Measurements from ENCODE around the gene LY6G5C. TPM values are rescaled to one million over a fixed set of nuclear protein-coding genes. Genes with fewer than 3 reads are reported as not detected.

Gene LY6G5C
- total RNA-seq (2014; rRNA removed; shearing (Covaris generic); ENCODE audit: low replicate concordance) = 0.51 TPM in 1 of 2 replicates, not detected in the other

DNA sequence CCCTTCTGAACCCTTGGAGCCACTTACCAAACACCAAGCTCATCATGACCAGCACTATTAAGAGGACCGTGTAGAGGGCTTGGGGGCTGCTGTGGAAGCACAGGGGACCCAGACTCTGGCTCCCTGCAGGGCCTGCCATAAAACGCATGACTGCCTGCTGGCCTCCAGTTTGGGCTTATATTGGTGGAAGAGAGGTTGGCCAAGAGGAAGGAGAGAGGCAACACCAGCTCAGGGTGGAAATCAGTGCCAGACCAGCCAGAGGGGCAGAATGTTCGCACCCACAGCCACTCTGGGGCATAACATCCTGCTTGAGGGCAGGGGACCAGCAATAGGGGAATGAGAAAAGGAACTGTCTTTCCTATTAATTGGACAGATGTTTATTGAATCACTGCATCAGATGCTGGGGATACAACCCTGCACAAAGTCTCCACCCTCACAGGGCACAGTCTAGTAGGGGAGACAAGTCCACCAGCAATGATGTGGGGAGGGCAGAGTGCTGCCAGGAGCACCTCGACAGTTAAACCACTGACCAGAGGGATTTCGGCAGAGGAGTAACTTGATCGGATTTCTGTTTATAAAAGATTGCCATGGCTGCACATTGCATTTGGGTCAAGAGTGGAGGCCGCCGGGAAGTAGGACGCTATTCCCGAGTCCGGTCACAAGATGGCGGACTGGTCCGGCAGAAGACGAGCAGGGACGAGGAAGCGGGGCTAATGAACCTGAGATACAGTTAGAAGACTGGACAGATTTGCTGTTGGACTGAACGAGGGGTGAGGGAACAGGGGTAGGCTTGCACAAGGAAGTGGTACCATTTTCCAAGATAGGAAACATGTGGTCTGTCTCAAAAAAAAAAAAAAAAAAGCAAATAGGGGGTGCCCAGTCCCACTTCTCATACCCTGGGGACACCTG is at the start of gene LY6G5C:
LY6G5C (minus strand) TSS at position 842 of the 909 bp plus-strand sequence; CDS start at position 148, 694 bp downstream.
- DNase-seq = peak; percentile 77
- no peaks in the 10 kb centered on the region for H3K79me2 ChIP-seq (ENCODE audit: low read length)
- no peaks in the 10 kb centered on the region for H3K9me2 ChIP-seq (replicated peaks; ENCODE audit: insufficient read depth, low read length)
- no peak within 1 kb of the TSS for H3K27ac ChIP-seq (ENCODE audit: low read length)
- no peaks in the 10 kb centered on the region for H3K9me3 ChIP-seq (ENCODE audit: low read length)
- no peaks in the 10 kb centered on the region for H3K36me3 ChIP-seq (ENCODE audit: insufficient read depth, low read length)
- peak within 1 kb of the TSS; percentile 83 for H3K4me2 ChIP-seq (ENCODE audit: low read depth, low read length, poor library complexity, severe bottlenecking)
- no peaks in the 10 kb centered on the region for H3K27me3 ChIP-seq (ENCODE audit: low read length)
- H3K4me1 ChIP-seq (ENCODE audit: low read length) = peaks cover 14% of the 10 kb centered on the region
- peak within 1 kb of the TSS; percentile 64 for H3K4me3 ChIP-seq (ENCODE audit: low read length)
- H2AFZ ChIP-seq (ENCODE audit: low read length) = no peak within 1 kb of the TSS
- H3K9ac ChIP-seq (ENCODE audit: low read length) = peak within 1 kb of the TSS; percentile 64
- no peaks in the 10 kb centered on the region for H4K20me1 ChIP-seq (ENCODE audit: insufficient read depth, low read depth, low read length)

- Histone ChIP-seq H3K4me3 (ENCODE audit: low read length) (peak overlapping the region; percentile 72), H3K27ac (ENCODE audit: low read length) (no peak overlapping the region), H3K79me2 (ENCODE audit: low read length) (peaks cover 16% of the 10 kb centered on the region), H3K9me2 (replicated peaks; ENCODE audit: insufficient read depth, low read length) (no peaks in the 10 kb centered on the region), H3K9me3 (ENCODE audit: low read length) (no peaks in the 10 kb centered on the region), H2AFZ (ENCODE audit: low read length) (peak overlapping the region; percentile 25; the same call in 1 of the 2 replicates), H4K20me1 (ENCODE audit: insufficient read depth, low read depth, low read length) (no peaks in the 10 kb centered on the region), H3K27me3 (ENCODE audit: low read length) (no peaks in the 10 kb centered on the region), H3K4me2 (ENCODE audit: low read depth, low read length, poor library complexity, severe bottlenecking) (peak overlapping the region; percentile 92), H3K9ac (ENCODE audit: low read length) (peak overlapping the region; percentile 71), H3K36me3 (ENCODE audit: insufficient read depth, low read length) (peaks cover 26% of the 10 kb centered on the region), H3K4me1 (ENCODE audit: low read length) (peaks cover 50% of the 10 kb centered on the region)
- peak; percentile 91 for DNase-seq
These were observed 49.2 kb upstream of the LY6G5C start for GRCh38 chr6:31729979-31730630.

- Histone ChIP-seq H3K9me2 (replicated peaks; ENCODE audit: insufficient read depth, low read length) (no peaks in the 10 kb centered on the region), H3K36me3 (ENCODE audit: insufficient read depth, low read length) (peaks cover 26% of the 10 kb centered on the region), H3K9me3 (ENCODE audit: low read length) (no peaks in the 10 kb centered on the region), H3K27me3 (ENCODE audit: low read length) (no peaks in the 10 kb centered on the region), H3K4me1 (ENCODE audit: low read length) (peaks cover 46% of the 10 kb centered on the region), H3K4me3 (ENCODE audit: low read length) (peak overlapping the region; percentile 72), H3K79me2 (ENCODE audit: low read length) (peaks cover 10% of the 10 kb centered on the region), H3K27ac (ENCODE audit: low read length) (no peak overlapping the region), H2AFZ (ENCODE audit: low read length) (peak overlapping the region; percentile 25; the same call in 1 of the 2 replicates), H4K20me1 (ENCODE audit: insufficient read depth, low read depth, low read length) (no peaks in the 10 kb centered on the region), H3K9ac (ENCODE audit: low read length) (peak overlapping the region; percentile 71), H3K4me2 (ENCODE audit: low read depth, low read length, poor library complexity, severe bottlenecking) (peak overlapping the region; percentile 92)
- DNase-seq = peak; percentile 95
These were observed 48.7 kb upstream of the LY6G5C start for GRCh38 chr6:31729515-31729978.

DNA sequence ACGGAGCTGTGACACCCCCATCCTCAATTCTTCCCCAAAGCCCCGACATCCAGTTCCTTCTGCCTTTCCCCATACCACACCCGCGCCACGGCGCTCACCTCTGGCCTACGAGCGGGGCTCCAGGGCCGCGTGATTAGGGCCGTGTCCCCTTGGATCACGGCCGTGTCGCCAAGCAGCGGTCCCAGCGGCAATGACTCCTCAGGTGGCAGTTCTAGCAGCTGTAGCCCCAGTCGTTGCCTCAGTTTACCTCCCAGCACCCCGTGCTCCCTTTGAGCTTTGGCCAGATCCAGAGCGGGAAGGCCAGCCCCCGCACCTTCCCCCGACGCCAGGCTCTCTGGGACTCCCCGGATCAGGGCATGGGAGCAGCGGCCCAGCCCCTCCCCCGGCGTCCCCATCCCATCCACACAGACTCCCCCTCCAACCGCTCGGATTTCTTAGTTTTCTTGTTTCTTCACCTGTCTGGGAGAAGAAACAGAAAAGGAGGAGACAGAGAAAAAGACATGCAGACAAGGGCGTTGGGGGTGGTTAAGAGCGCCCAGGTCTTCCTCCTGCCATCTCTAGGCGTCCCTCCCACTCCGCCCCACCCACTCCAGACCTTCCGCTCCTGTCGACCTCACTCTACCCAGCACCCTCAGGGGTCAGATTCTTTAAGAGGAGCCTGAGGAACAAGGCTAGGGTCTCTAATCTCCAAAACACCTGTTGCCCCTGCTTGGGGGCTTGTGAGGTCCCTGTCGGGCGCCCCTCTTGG is 48.1 kb upstream of the LY6G5C start, which contains the start of gene DDAH2:
DDAH2 (minus strand) TSS at position 533 of the 748 bp plus-strand sequence; CDS start at position 395, 138 bp downstream.
- H3K4me2 ChIP-seq (ENCODE audit: low read depth, low read length, poor library complexity, severe bottlenecking) = peak within 1 kb of the TSS; percentile 92
- H4K20me1 ChIP-seq (ENCODE audit: insufficient read depth, low read depth, low read length) = no peaks in the 10 kb centered on the region
- peak within 1 kb of the TSS; percentile 71 for H3K9ac ChIP-seq (ENCODE audit: low read length)
- H3K36me3 ChIP-seq (ENCODE audit: insufficient read depth, low read length) = peaks cover 25% of the 10 kb centered on the region
- H3K9me3 ChIP-seq (ENCODE audit: low read length) = no peaks in the 10 kb centered on the region
- no peaks in the 10 kb centered on the region for H3K9me2 ChIP-seq (replicated peaks; ENCODE audit: insufficient read depth, low read length)
- peaks cover 4% of the 10 kb centered on the region for H3K79me2 ChIP-seq (ENCODE audit: low read length)
- no peak for DNase-seq
- H3K4me1 ChIP-seq (ENCODE audit: low read length) = peaks cover 40% of the 10 kb centered on the region
- no peaks in the 10 kb centered on the region for H3K27me3 ChIP-seq (ENCODE audit: low read length)
- peak within 1 kb of the TSS; percentile 25; the same call in 1 of the 2 replicates for H2AFZ ChIP-seq (ENCODE audit: low read length)
- H3K27ac ChIP-seq (ENCODE audit: low read length) = no peak within 1 kb of the TSS
- peak within 1 kb of the TSS; percentile 72 for H3K4me3 ChIP-seq (ENCODE audit: low read length)

GRCh38 chr6:31727717-31728671 is 47.1 kb upstream of the LY6G5C start:
- peak; percentile 87 for DNase-seq
- H3K27ac ChIP-seq (ENCODE audit: low read length) = peak overlapping the region; percentile 42; the same call in 1 of the 2 replicates
- H3K4me1 ChIP-seq (ENCODE audit: low read length) = peaks cover 37% of the 10 kb centered on the region
- H3K4me3 ChIP-seq (ENCODE audit: low read length) = no peak overlapping the region
- no peaks in the 10 kb centered on the region for H3K9me3 ChIP-seq (ENCODE audit: low read length)
- H3K36me3 ChIP-seq (ENCODE audit: insufficient read depth, low read length) = peaks cover 16% of the 10 kb centered on the region
- H3K9ac ChIP-seq (ENCODE audit: low read length) = peak overlapping the region; percentile 22; the same call in 1 of the 2 replicates
- no peaks in the 10 kb centered on the region for H3K79me2 ChIP-seq (ENCODE audit: low read length)
- no peaks in the 10 kb centered on the region for H3K27me3 ChIP-seq (ENCODE audit: low read length)
- H3K4me2 ChIP-seq (ENCODE audit: low read depth, low read length, poor library complexity, severe bottlenecking) = no peak overlapping the region
- no peaks in the 10 kb centered on the region for H4K20me1 ChIP-seq (ENCODE audit: insufficient read depth, low read depth, low read length)
- H2AFZ ChIP-seq (ENCODE audit: low read length) = no peak overlapping the region
- H3K9me2 ChIP-seq (replicated peaks; ENCODE audit: insufficient read depth, low read length) = no peaks in the 10 kb centered on the region

DNA sequence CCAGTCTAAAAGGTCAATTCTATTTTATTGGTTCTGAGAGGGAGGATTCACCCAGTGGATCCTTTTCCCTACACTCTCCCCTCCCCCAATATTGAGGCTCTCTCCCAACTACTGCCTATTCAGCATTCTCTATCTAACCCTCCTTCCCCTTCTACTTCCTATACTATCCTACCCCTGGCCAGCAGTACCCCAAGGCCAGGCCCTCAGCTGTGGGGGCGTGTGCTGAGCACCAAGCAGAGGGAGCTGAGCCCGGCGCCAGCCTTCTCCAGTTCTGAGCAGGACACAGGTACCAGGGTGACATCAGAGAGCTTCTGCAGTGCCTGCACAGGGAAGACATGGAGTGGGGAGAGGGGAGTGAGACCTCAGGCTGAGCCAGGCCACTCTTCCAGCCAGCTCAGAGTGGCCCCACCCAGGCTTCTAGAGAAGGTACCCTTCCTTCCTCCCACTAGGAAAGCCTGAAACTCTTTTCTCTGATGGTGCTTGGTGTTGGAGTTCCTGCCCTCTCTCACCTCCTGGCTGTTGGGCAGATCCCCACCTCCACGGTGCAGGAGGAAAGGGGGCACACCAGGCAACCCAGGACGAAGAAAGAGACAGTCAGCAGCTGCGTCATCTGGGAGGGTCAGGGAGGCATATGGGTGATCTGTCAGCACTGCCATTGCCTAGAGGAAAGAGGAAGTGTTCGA is 46.3 kb upstream of the LY6G5C start:
- H3K79me2 ChIP-seq (ENCODE audit: low read length) = no peaks in the 10 kb centered on the region
- no peaks in the 10 kb centered on the region for H3K9me2 ChIP-seq (replicated peaks; ENCODE audit: insufficient read depth, low read length)
- H3K9ac ChIP-seq (ENCODE audit: low read length) = 0 out of 2 replicates have a peak overlapping the region, but pooled peaks have one; percentile 9
- H3K4me1 ChIP-seq (ENCODE audit: low read length) = peaks cover 37% of the 10 kb centered on the region
- H2AFZ ChIP-seq (ENCODE audit: low read length) = no peak overlapping the region
- H3K27ac ChIP-seq (ENCODE audit: low read length) = no peak overlapping the region
- no peaks in the 10 kb centered on the region for H3K27me3 ChIP-seq (ENCODE audit: low read length)
- no peak overlapping the region for H3K4me3 ChIP-seq (ENCODE audit: low read length)
- no peaks in the 10 kb centered on the region for H4K20me1 ChIP-seq (ENCODE audit: insufficient read depth, low read depth, low read length)
- no peak for DNase-seq
- no peak overlapping the region for H3K4me2 ChIP-seq (ENCODE audit: low read depth, low read length, poor library complexity, severe bottlenecking)
- H3K9me3 ChIP-seq (ENCODE audit: low read length) = no peaks in the 10 kb centered on the region
- peaks cover 12% of the 10 kb centered on the region for H3K36me3 ChIP-seq (ENCODE audit: insufficient read depth, low read length)
